ENCODE results near the gene CEP120.
"Not testable (repeated sequence)": the region's sequence is repeated elsewhere in the genome, so short reads cannot be mapped to it uniquely, and the experiment has no call there.

CEP120 gene

GRCh38 chr5:123438902-123439301 lies 15.7 kb upstream of the CEP120 start:
- no peak for DNase-seq (ENCODE audit: low spot score)

- no peak for DNase-seq (ENCODE audit: low spot score)
Measured at GRCh38 chr5:123438244-123438643, 15.0 kb upstream of the CEP120 start.

DNA sequence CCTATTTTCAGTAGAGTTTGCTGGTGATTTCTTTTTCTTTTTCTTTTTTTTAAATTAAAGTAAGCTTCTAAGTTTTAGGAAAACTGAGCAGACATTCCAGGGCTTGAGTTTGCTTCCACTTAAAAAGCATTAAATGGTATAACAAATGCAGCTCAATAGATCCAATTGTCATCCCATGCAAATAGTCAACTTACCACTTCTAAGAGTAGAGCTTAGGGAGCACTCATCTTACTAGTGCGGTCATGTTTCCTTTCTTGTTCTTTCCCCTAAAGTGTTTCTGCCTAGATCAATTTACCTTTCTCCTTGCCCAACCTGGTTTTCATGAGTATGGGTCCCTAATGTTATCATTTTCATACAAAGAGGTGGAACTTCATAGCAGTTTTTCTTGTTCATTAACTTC lies 13.0 kb upstream of the CEP120 start:
- DNase-seq (ENCODE audit: low spot score) = no peak

DNA sequence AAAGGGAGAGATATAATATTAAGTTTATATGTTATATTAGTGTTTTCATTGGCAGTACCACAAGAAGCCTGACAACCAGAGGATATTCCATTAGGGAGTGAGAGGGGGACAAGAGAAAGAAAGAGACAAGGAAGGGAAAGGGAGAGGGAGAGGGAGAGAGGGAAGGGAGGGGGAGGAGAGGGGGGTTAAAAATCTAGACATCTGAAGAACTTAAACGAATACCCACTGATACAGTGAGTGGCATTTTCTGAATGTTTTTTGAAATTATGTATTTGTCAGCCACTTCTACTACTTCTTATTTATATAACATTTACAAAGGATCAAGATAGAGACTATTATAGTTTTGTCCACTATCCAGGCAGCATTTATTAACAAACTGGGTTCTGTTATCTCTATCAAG lies 11.6 kb upstream of the CEP120 start:
- no peak for DNase-seq (ENCODE audit: low spot score)

GRCh38 chr5:123433596-123433995 lies 10.4 kb upstream of the CEP120 start:
- DNase-seq (ENCODE audit: low spot score) = no peak

DNA sequence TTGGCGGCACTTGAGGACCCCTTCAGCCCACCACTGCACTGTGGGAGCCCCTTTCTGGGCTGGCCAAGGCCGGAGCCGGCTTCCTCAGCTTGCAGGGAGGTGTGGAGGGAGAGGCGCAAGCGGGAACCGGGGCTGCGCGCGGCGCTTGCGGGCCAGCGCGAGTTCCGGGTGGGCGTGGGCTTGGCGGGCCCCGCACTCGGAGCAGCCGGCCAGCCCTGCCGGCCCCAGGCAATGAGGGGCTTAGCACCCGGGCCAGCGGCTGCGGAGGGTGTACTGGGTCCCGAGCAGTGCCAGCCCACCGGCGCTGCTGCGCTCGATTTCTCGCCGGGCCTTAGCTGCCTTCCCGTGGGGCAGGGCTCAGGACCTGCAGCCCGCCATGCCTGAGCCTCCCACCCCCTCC lies 7.2 kb upstream of the CEP120 start:
- DNase-seq (ENCODE audit: low spot score) = not testable (repeated sequence)

- no peak for DNase-seq (ENCODE audit: low spot score)
Measured at GRCh38 chr5:123429993-123430392, 6.8 kb upstream of the CEP120 start.

DNA sequence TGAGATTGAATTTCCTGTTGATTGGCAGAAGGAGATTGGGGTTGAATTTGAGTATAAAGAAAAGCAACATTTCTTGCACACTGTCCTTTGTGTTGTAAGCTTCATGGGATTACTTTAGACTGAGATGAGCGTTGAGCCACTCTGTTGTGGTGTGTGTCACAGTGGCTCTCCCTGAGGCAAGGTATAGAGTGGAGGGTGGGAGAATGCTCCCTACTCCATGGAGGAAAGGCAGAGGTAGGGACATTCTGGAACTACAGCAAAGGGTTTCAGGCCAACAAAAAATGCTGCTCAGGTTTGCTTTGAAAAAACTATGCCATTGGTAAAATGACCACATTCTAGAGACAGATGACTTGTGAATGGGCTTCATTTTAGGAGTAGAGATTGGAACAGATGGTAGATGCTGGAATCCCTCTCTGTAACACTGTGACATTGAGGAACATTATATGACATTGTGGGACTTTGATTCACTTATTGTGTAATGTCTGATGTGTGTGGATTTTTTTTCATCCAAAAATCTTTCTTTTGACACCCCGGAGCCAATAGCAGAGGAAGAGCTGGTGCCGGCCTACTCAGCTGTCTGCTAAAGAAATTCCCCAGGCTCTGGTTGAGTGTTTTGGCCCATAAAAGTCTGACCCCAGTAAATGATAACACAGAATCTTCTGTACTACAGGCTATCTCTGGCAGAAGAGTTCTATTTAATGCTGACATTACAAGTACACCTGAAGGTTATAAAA lies 6.2 kb upstream of the CEP120 start:
- no peak for DNase-seq (ENCODE audit: low spot score)

GRCh38 chr5:123428521-123429220 lies 5.5 kb upstream of the CEP120 start:
- no peak for DNase-seq (ENCODE audit: low spot score)

GRCh38 chr5:123427281-123427680 lies 4.1 kb upstream of the CEP120 start:
- no peak for DNase-seq (ENCODE audit: low spot score)

DNA sequence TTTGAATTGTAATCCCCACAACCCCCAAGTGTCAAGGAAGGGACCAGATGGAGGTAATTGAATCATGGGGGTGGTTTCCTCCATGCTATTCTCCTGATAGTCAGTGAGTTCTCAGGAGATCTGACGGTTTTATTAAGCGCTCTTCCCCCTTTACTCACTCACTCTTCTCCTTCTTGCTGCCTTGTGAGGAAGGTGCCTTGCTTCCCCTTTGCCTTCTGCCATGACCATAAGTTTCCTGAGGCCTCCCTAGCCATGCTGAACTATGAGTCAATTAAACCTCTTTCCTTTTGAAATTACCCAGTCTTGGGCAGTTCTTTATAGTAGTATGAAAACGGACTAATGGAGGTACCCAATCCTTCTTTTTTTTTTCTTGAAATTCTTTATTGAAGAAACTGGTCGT lies 2.2 kb upstream of the CEP120 start:
- no peak for DNase-seq (ENCODE audit: low spot score)

GRCh38 chr5:123422433-123423277 lies 548 bp downstream of the CEP120 start:
- peak; percentile 16 for DNase-seq (ENCODE audit: low spot score)

GRCh38 chr5:123421773-123422172 lies 1.4 kb downstream of the CEP120 start:
- no peak for DNase-seq (ENCODE audit: low spot score)

DNA sequence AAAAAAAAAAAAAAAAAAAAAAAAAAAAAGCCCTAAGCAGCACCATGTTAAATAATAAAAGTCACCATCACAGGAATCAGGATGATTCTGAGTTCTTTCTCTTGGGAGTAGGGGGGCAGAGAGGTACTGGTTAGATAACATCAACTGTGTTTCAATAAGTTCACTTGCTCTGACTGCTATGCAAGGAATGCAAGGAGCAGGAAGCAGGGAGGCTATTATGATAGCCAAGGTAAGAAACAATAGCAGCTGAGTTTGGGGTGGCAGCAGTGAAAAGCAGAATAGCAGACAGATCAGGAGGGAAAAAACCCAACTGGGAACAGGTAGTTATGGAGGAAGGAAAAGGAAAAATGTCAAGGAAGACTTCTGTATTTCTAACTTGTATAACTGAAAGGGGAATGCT lies 8.2 kb downstream of the CEP120 start:
- DNase-seq (ENCODE audit: low spot score) = no peak

DNA sequence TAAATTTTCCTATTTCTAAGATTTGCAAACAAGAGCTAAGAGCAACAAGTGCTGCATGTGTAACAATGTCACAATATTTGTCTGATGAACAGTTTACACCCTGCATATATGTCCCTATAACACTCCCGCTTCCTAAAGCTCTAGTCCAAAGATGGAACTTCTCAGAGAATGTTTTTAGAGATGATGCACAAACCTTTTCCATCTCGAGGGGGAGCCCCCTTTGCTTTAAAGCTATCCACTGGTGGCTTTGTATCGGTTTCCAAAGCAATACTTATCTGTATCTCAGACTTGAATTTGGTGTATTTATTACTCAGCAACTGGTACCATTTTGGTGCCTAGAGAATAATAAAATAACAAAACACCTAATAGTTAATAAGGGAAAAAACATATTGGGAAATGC lies 11.0 kb downstream of the CEP120 start:
- DNase-seq (ENCODE audit: low spot score) = no peak

DNA sequence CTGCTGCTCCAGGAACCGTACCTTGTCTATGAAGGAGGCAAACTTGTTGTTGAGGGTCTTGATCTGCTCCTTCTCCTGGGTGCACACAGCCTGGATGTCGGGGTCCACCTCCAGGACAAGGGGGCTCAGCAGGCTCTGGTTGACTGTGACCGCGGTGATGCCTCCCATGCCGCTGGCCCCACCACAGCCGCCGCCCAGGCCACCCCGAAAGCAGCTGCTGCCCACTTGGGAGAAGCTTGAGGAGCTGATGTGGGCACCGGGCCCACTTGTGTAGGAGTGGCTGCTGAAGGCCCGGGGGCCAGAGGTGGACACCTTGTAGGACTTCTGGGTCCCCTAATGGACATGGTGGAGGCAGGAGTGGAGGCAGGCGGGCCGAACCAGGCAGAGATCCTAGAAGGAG lies 21.2 kb downstream of the CEP120 start:
- DNase-seq (ENCODE audit: low spot score) = not testable (repeated sequence)

DNA sequence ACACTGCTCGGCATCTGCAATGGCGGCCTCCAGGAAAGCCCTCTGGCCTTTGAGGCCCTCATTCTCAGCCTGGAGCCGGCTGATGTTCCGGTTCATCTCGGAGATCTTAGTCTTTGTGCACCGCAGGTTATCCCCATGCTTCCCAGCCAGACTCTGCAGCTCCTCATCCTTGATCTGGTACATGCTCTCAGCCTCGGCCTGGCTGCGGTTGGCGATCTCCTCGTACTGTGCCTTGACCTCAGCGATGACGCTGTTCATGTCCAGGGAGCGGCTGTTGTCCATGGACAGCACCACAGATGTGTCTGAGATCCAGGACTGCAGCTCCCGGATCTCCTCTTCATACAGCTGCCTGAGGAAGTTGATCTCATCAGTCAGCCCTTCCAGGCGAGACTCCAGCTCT lies 21.9 kb downstream of the CEP120 start:
- no peak for DNase-seq (ENCODE audit: low spot score)

GRCh38 chr5:123400870-123401291 lies 22.3 kb downstream of the CEP120 start:
- DNase-seq (ENCODE audit: low spot score) = not testable (repeated sequence)

GRCh38 chr5:123398058-123398733 lies 25.0 kb downstream of the CEP120 start:
- DNase-seq (ENCODE audit: low spot score) = no peak

DNA sequence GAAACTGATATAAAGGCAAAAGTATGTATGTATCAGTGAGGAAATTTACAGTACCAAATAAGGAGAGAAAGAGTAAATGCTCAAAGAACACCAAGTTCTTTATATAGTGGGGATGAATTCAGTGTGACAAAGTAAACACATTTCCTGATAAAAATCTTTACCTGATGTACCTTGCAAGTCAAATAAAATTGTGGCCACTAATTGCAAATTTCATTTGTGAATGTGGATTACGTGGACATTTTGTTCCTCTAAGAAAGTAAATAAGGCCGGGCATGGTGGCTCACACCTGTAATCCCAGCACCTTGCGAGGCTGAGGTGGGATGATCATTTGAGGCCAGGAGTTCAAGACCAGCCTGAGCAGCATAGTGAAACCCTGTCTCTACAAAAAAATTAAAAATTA lies 25.7 kb downstream of the CEP120 start:
- DNase-seq (ENCODE audit: low spot score) = no peak

- DNase-seq (ENCODE audit: low spot score) = no peak
Measured at GRCh38 chr5:123391009-123391408, 32.2 kb downstream of the CEP120 start.

GRCh38 chr5:123389794-123390193 lies 33.4 kb downstream of the CEP120 start:
- no peak for DNase-seq (ENCODE audit: low spot score)
